Esophagus (tissue), 2 donors: ENCODE measurements around the gene DGUOK. TPM values are rescaled to one million over a fixed set of nuclear protein-coding genes. Genes with fewer than 3 reads are reported as not detected.

Experiments
- H3K27ac ChIP-seq, 2 donors: one replicate each; pipeline ENCODE4 v1.5.1; 2013; ENCODE audit warnings: low read depth in 2 of 2, mild to moderate bottlenecking in 2 of 2, inconsistent platforms in 1 of 2, low read length in 1 of 2, moderate library complexity in 1 of 2
- H3K27me3 ChIP-seq, 2 donors: one replicate each; pipeline ENCODE4 v1.6.1; 2013; ENCODE audit warnings: low read length in 2 of 2, control low read depth in 1 of 2, mild to moderate bottlenecking in 1 of 2; ENCODE audit not compliant: insufficient read depth in 2 of 2, control insufficient read depth in 1 of 2
- H3K36me3 ChIP-seq, 2 donors: one replicate each; pipeline ENCODE4 v1.6.1; 2013; ENCODE audit warnings: low read length in 1 of 2; ENCODE audit not compliant: control insufficient read depth in 2 of 2, insufficient read depth in 2 of 2
- H3K4me1 ChIP-seq, 2 donors: one replicate each; pipeline ENCODE4 v1.6.1; 2013; ENCODE audit warnings: low read length in 1 of 2; ENCODE audit not compliant: control insufficient read depth in 2 of 2, insufficient read depth in 2 of 2
- H3K4me3 ChIP-seq, 2 donors: one replicate each; pipeline ENCODE4 v1.5.1; 2013; ENCODE audit warnings: low read length in 2 of 2, mild to moderate bottlenecking in 2 of 2, low read depth in 1 of 2, moderate library complexity in 1 of 2
- H3K9me3 ChIP-seq, 2 donors: one replicate each; pipeline ENCODE4 v1.6.1; 2013; ENCODE audit warnings: mild to moderate bottlenecking in 2 of 2, low read depth in 1 of 2, low read length in 1 of 2, moderate library complexity in 1 of 2; ENCODE audit not compliant: control insufficient read depth in 2 of 2, insufficient read depth in 1 of 2
- WGBS, 2 donors: extraction: QIAGEN DNeasy Blood & Tissue Kit; methylation state at CpG; one replicate each; pipeline ENCODE4 v1.1.7; 2013; 5-methylcytosine and 5-hydroxymethylcytosine counted together
- polyA plus RNA-seq, 2 donors: library from polyadenylated mRNA; stranded (reverse); fragments of 200-250 nt; gene quantifications; one replicate each; pipeline ENCODE4 v1.2.3, GENCODE V29; 2013
- donor health status: healthy with polysubstance abuse.
- donor health status: Bipolar disorder and iron deficiency.

The DGUOK gene
- polyA plus RNA-seq, 2 donors: 42.8 to 45.6 TPM

GRCh38 chr2:73990531-73990930, 63.9 kb downstream of the DGUOK start:
- no peak overlapping the region for H3K27ac ChIP-seq
- no peak overlapping the region for H3K4me3 ChIP-seq
- H3K9me3 ChIP-seq: no peaks in the 10 kb centered on the region
- no peaks in the 10 kb centered on the region for H3K27me3 ChIP-seq
- peaks cover 13 to 33% of the 10 kb centered on the region in 2 donors for H3K4me1 ChIP-seq
- H3K36me3 ChIP-seq: peaks cover 0 to 4% of the 10 kb centered on the region in 2 donors
- WGBS, 2 donors: 100% methylated on average over 1 of the region's 1 CpG

GRCh38 chr2:73992036-73992435, 65.4 kb downstream of the DGUOK start:
- no peak overlapping the region for H3K4me3 ChIP-seq
- H3K4me1 ChIP-seq: peaks cover 8 to 19% of the 10 kb centered on the region in 2 donors
- no peaks in the 10 kb centered on the region for H3K27me3 ChIP-seq
- H3K9me3 ChIP-seq: no peaks in the 10 kb centered on the region
- peaks cover 3 to 6% of the 10 kb centered on the region in 2 donors for H3K36me3 ChIP-seq
- 67 to 85% methylated on average over 4 of the region's 4 CpGs for WGBS, 2 donors
- H3K27ac ChIP-seq: peak overlapping the region; percentile 45 to 57

GRCh38 chr2:73993376-73993775, 66.7 kb downstream of the DGUOK start:
- peaks cover 3 to 6% of the 10 kb centered on the region in 2 donors for H3K36me3 ChIP-seq
- no peak overlapping the region for H3K4me3 ChIP-seq
- no peaks in the 10 kb centered on the region for H3K9me3 ChIP-seq
- H3K27ac ChIP-seq: no peak overlapping the region
- no peaks in the 10 kb centered on the region for H3K27me3 ChIP-seq
- peaks cover 4 to 11% of the 10 kb centered on the region in 2 donors for H3K4me1 ChIP-seq
- WGBS, 2 donors: 65 to 69% methylated on average over 3 of the region's 3 CpGs

- H3K36me3 ChIP-seq: peaks cover 3 to 6% of the 10 kb centered on the region in 2 donors
- H3K4me1 ChIP-seq: peaks cover 4 to 9% of the 10 kb centered on the region in 2 donors
- no peaks in the 10 kb centered on the region for H3K9me3 ChIP-seq
- no peaks in the 10 kb centered on the region for H3K27me3 ChIP-seq
- 59 to 71% methylated on average over 4 of the region's 4 CpGs for WGBS, 2 donors
- H3K4me3 ChIP-seq: no peak overlapping the region
- no peak overlapping the region for H3K27ac ChIP-seq
Observed at GRCh38 chr2:73993778-73994177, 67.1 kb downstream of the DGUOK start.

GRCh38 chr2:73994178-73994831, 67.6 kb downstream of the DGUOK start:
- Histone ChIP-seq H3K27me3 (no peaks in the 10 kb centered on the region), H3K36me3 (peaks cover 3 to 6% of the 10 kb centered on the region in 2 donors), H3K9me3 (no peaks in the 10 kb centered on the region), H3K4me1 (peaks cover 0 to 7% of the 10 kb centered on the region in 2 donors), H3K4me3 (no peak overlapping the region), H3K27ac (no peak overlapping the region)
- 92% methylated on average over 8 of the region's 8 CpGs for WGBS, 2 donors

GRCh38 chr2:73995810-73996209, 69.1 kb downstream of the DGUOK start:
- peaks cover 2 to 3% of the 10 kb centered on the region in 2 donors for H3K36me3 ChIP-seq
- H3K9me3 ChIP-seq: no peaks in the 10 kb centered on the region
- H3K4me1 ChIP-seq: peaks cover 5 to 13% of the 10 kb centered on the region in 2 donors
- 96% methylated on average over 5 of the region's 5 CpGs for WGBS, 2 donors
- H3K27me3 ChIP-seq: no peaks in the 10 kb centered on the region
- H3K27ac ChIP-seq: no peak overlapping the region
- no peak overlapping the region for H3K4me3 ChIP-seq

- peaks cover 8 to 20% of the 10 kb centered on the region in 2 donors for H3K4me1 ChIP-seq
Observed at GRCh38 chr2:73997813-73998212, 71.1 kb downstream of the DGUOK start.

GRCh38 chr2:73998451-73998850, 71.8 kb downstream of the DGUOK start:
- Histone ChIP-seq H3K9me3 (no peaks in the 10 kb centered on the region), H3K27ac (no peak overlapping the region), H3K27me3 (no peaks in the 10 kb centered on the region), H3K36me3 (peaks cover 2 to 3% of the 10 kb centered on the region in 2 donors), H3K4me1 (peaks cover 8 to 23% of the 10 kb centered on the region in 2 donors), H3K4me3 (no peak overlapping the region)
- WGBS, 2 donors: 82% methylated on average over 8 of the region's 8 CpGs

More at GRCh38 chr2:73997813-73998212, 71.1 kb downstream of the DGUOK start:
- no peaks in the 10 kb centered on the region for H3K9me3 ChIP-seq
- H3K36me3 ChIP-seq: peaks cover 2 to 3% of the 10 kb centered on the region in 2 donors
- no peak overlapping the region for H3K27ac ChIP-seq
- H3K4me3 ChIP-seq: no peak overlapping the region
- H3K27me3 ChIP-seq: no peaks in the 10 kb centered on the region
- 90 to 94% methylated on average over 6 of the region's 6 CpGs for WGBS, 2 donors

GRCh38 chr2:73998933-73999332, 72.3 kb downstream of the DGUOK start:
- Histone ChIP-seq H3K27ac (no peak overlapping the region), H3K27me3 (no peaks in the 10 kb centered on the region), H3K36me3 (peaks cover 2 to 3% of the 10 kb centered on the region in 2 donors), H3K4me1 (peaks cover 9 to 23% of the 10 kb centered on the region in 2 donors), H3K9me3 (no peaks in the 10 kb centered on the region), H3K4me3 (no peak overlapping the region)
- WGBS, 2 donors: 79 to 83% methylated on average over 4 of the region's 4 CpGs
